ENCODE data around the gene ZGLP1.
A peak's percentile ranks its signal among the peaks of the same experiment; 100 is the strongest.

The ZGLP1 gene

GRCh38 chr19:10333758-10334587, 24.4 kb upstream of the ZGLP1 start:
- peak; percentile 7 for DNase-seq (ENCODE audit: low read depth, low spot score)
- H3K4me3 ChIP-seq (ENCODE audit: low read depth, low read length): peak overlapping the region; percentile 92
- in situ Hi-C loops (cut with HindIII; ENCODE audit: low sequenced_read_pairs): no loop called here
- no peak for TF ChIP-seq CTCF (IDR thresholded peaks at IDR 0.05; ENCODE audit: low read depth, low read length)

GRCh38 chr19:10332965-10333757, 23.5 kb upstream of the ZGLP1 start, which contains the start of gene RAVER1:
Gene RAVER1, minus strand, starts transcription at chr19:10333529. Its CDS starts 22 bp downstream, at chr19:10333507.
- DNase-seq (ENCODE audit: low read depth, low spot score): peak; percentile 98
- peak within 1 kb of the TSS; percentile 92 for H3K4me3 ChIP-seq (ENCODE audit: low read depth, low read length)
- in situ Hi-C loops (cut with HindIII; ENCODE audit: low sequenced_read_pairs): no loop called here
- no peak for TF ChIP-seq CTCF (IDR thresholded peaks at IDR 0.05; ENCODE audit: low read depth, low read length)

- peak overlapping the region; percentile 92 for H3K4me3 ChIP-seq (ENCODE audit: low read depth, low read length)
- in situ Hi-C loops (cut with HindIII; ENCODE audit: low sequenced_read_pairs): no loop called here
- no peak for TF ChIP-seq CTCF (IDR thresholded peaks at IDR 0.05; ENCODE audit: low read depth, low read length)
- no peak for DNase-seq (ENCODE audit: low read depth, low spot score)
Measured at GRCh38 chr19:10332158-10332964, 22.7 kb upstream of the ZGLP1 start.

- no peak for DNase-seq (ENCODE audit: low read depth, low spot score)
- in situ Hi-C loops (cut with HindIII; ENCODE audit: low sequenced_read_pairs): no loop called here
- no peak for TF ChIP-seq CTCF (IDR thresholded peaks at IDR 0.05; ENCODE audit: low read depth, low read length)
- H3K4me3 ChIP-seq (ENCODE audit: low read depth, low read length): no peak overlapping the region
Measured at GRCh38 chr19:10329555-10329954, 19.9 kb upstream of the ZGLP1 start.

GRCh38 chr19:10328558-10329429, 19.2 kb upstream of the ZGLP1 start:
- H3K4me3 ChIP-seq (ENCODE audit: low read depth, low read length): no peak overlapping the region
- in situ Hi-C loops (cut with HindIII; ENCODE audit: low sequenced_read_pairs): no loop called here
- no peak for TF ChIP-seq CTCF (IDR thresholded peaks at IDR 0.05; ENCODE audit: low read depth, low read length)
- no peak for DNase-seq (ENCODE audit: low read depth, low spot score)
